ENCODE results near the gene TLR6. TPM values are rescaled to one million over a fixed set of nuclear protein-coding genes. Genes with fewer than 3 reads are reported as not detected.

TLR6 gene
- total RNA-seq, 1 experiment from 2014 or later: 4.8 TPM

- H3K79me2 ChIP-seq (ENCODE audit: insufficient read depth, low read length): no peaks in the 10 kb centered on the region
- ChIA-PET POLR2A (no interaction called here), RAD21 (ENCODE audit: low non-redundant PET in 1 of 2, low total read pairs in 2 of 2, uncharacterized antibody in 2 of 2, unreplicated experiment in 2 of 2) (no interaction called here), CTCF (interaction anchor here (1.3 kb wide), 1 partner anchor 35 kb away, joined by 4 read pairs; no protein-coding TSS in a partner anchor)
- H4K20me1 ChIP-seq (ENCODE audit: insufficient read depth): no peaks in the 10 kb centered on the region
- no peak overlapping the region for H3K9ac ChIP-seq (ENCODE audit: low read length)
- DNase-seq (ENCODE audit: low read depth, low spot score) (no peak), ATAC-seq (no peak)
- H3K27ac ChIP-seq (ENCODE audit: low read depth, low read length): no peak overlapping the region
- intact Hi-C loops (cut with micrococcal nuclease): no loop called here
- no peak overlapping the region for H3K4me3 ChIP-seq (replicated peaks in 1 of 2; ENCODE audit: low read depth in 1 of 2, low read length in 2 of 2)
- TF ChIP-seq ATF3 (IDR thresholded peaks at IDR 0.05) (no peak), EGR1 (IDR thresholded peaks at IDR 0.05; ENCODE audit: low read depth) (no peak), SRF (IDR thresholded peaks at IDR 0.05; ENCODE audit: low read depth) (no peak), MAX (IDR thresholded peaks at IDR 0.05) (no peak), EZH2phosphoT487 (IDR thresholded peaks at IDR 0.05; ENCODE audit: borderline replicate concordance) (no peak), REST (IDR thresholded peaks at IDR 0.05; ENCODE audit: low read depth) (no peak), CBX3 (IDR thresholded peaks at IDR 0.05; ENCODE audit: low read depth) (no peak), RAD21 (IDR thresholded peaks at IDR 0.05; ENCODE audit: low read depth) (no peak), ZFX (IDR thresholded peaks at IDR 0.05) (no peak), FOSL1 (IDR thresholded peaks at IDR 0.05; ENCODE audit: low read depth) (no peak), YY1 (IDR thresholded peaks at IDR 0.05; ENCODE audit: extremely low read depth, insufficient replicate concordance, low read depth, low read length) (no peak)
- H3K4me2 ChIP-seq (ENCODE audit: low read length): no peak overlapping the region
- no peaks in the 10 kb centered on the region for H3K4me1 ChIP-seq (ENCODE audit: control insufficient read depth in 1 of 2, insufficient read depth in 2 of 2, low read length in 2 of 2)
- no TSS peak for BruUV-seq (replicated peaks)
- no peaks in the 10 kb centered on the region for H3K9me3 ChIP-seq (ENCODE audit: control insufficient read depth in 1 of 2, insufficient read depth in 1 of 2, low read depth in 1 of 2, low read length in 2 of 2)
- no peaks in the 10 kb centered on the region for H3K36me3 ChIP-seq (ENCODE audit: control insufficient read depth in 1 of 2, insufficient read depth in 2 of 2, low read length in 2 of 2)
- no peaks in the 10 kb centered on the region for H3K27me3 ChIP-seq (ENCODE audit: insufficient read depth, low read length)
- no peaks in the 10 kb centered on the region for H3K9me2 ChIP-seq (ENCODE audit: insufficient read depth)
- H2AFZ ChIP-seq (ENCODE audit: low read depth, low read length, poor library complexity, severe bottlenecking): no peak overlapping the region
These were observed 62.6 kb downstream of the TLR6 start for GRCh38 chr4:38794051-38794450.
